ENCODE data around the gene SRP72. TPM values are rescaled to one million over a fixed set of nuclear protein-coding genes. Genes with fewer than 3 reads are reported as not detected.

Gene SRP72
- polyA plus RNA-seq, 1 donor from 2014 or later, result 57.0 TPM

DNA sequence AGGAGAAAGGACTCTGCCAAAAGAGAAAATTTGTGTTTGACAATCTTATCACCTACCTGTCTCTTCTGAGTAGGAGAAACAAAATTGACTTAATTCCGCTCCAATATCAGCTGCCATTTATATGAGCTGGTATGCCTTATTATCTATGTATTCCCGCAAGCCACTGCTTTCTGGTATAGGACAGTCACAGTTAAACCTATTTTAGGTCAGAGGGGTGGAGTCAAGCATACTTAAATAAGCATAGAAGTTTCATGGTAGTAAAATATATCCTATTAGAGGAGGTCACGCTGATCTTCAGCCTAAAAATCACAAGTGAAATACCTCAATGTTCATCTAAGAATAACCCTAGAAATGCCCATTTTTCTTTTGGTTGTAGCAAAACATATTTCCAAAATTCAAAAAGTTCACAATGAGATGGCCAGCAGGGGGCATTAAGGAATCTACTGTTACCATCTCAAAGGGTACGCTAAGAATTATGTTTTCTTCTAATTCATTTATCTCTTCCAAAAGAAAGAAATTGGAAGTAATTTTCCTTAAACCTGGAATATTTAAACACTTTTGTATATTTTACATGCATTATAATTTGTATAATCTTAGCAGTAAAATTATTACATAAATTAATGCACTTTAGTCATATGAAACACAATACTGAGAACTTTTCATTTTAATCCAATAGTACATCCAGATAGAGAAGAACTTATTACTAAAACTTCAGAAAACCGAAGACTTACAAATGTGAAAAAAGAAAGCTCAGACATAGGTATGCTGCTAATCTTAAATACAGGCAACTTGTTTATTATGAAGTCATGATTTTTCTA is 42.5 kb upstream of the SRP72 start:
- Histone ChIP-seq H3K9me3 (ENCODE audit: low read length) (no peaks in the 10 kb centered on the region), H3K9ac (ENCODE audit: low read length) (no peak overlapping the region), H3F3A (ENCODE audit: insufficient read depth, low read length, poor library complexity, severe bottlenecking) (no peaks in the 10 kb centered on the region), H3K36me3 (ENCODE audit: insufficient read depth, low read length) (no peaks in the 10 kb centered on the region), H3K27me3 (ENCODE audit: insufficient read depth, low read depth, low read length) (no peaks in the 10 kb centered on the region), H3K4me3 (ENCODE audit: low read length) (no peak overlapping the region), H3K79me2 (replicated peaks; ENCODE audit: insufficient read depth, low read length) (peaks cover 44% of the 10 kb centered on the region), H2AFZ (ENCODE audit: low read depth, low read length) (no peak overlapping the region), H4K20me1 (ENCODE audit: insufficient read depth) (no peaks in the 10 kb centered on the region), H3K4me2 (ENCODE audit: low read length) (no peak overlapping the region), H3K9me2 (ENCODE audit: insufficient read depth, low read length) (no peaks in the 10 kb centered on the region), H3K27ac (ENCODE audit: low read length) (no peak overlapping the region)
- TF ChIP-seq SMC3 (conservative IDR thresholded peaks at IDR 0.05; ENCODE audit: poor library complexity) (peak; percentile 61), TAF1 (IDR thresholded peaks at IDR 0.05; ENCODE audit: low read depth) (no peak), RAD21 (conservative IDR thresholded peaks at IDR 0.05) (peak; percentile 41)
- TF ChIP-seq, protein P1, sequence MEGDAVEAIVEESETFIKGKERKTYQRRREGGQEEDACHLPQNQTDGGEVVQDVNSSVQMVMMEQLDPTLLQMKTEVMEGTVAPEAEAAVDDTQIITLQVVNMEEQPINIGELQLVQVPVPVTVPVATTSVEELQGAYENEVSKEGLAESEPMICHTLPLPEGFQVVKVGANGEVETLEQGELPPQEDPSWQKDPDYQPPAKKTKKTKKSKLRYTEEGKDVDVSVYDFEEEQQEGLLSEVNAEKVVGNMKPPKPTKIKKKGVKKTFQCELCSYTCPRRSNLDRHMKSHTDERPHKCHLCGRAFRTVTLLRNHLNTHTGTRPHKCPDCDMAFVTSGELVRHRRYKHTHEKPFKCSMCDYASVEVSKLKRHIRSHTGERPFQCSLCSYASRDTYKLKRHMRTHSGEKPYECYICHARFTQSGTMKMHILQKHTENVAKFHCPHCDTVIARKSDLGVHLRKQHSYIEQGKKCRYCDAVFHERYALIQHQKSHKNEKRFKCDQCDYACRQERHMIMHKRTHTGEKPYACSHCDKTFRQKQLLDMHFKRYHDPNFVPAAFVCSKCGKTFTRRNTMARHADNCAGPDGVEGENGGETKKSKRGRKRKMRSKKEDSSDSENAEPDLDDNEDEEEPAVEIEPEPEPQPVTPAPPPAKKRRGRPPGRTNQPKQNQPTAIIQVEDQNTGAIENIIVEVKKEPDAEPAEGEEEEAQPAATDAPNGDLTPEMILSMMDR (IDR thresholded peaks at IDR 0.05; ENCODE audit: poor library complexity, severe bottlenecking), result peak; percentile 51

- H3K4me2 ChIP-seq (ENCODE audit: low read length), result no peak overlapping the region
- no peak for TF ChIP-seq MXI1 (conservative IDR thresholded peaks at IDR 0.05; ENCODE audit: poor library complexity, severe bottlenecking)
- TF ChIP-seq SMC3 (conservative IDR thresholded peaks at IDR 0.05; ENCODE audit: poor library complexity), result no peak
- TF ChIP-seq EP300 (conservative IDR thresholded peaks at IDR 0.05; ENCODE audit: poor library complexity, severe bottlenecking), result no peak
- TF ChIP-seq POLR2AphosphoS5 (IDR thresholded peaks at IDR 0.05), result no peak
- no peak for TF ChIP-seq RAD21 (conservative IDR thresholded peaks at IDR 0.05)
- TF ChIP-seq, protein P1 (IDR thresholded peaks at IDR 0.05; ENCODE audit: poor library complexity, severe bottlenecking), result no peak
- TF ChIP-seq TAF1 (IDR thresholded peaks at IDR 0.05; ENCODE audit: low read depth), result no peak
- TF ChIP-seq, protein P2, sequence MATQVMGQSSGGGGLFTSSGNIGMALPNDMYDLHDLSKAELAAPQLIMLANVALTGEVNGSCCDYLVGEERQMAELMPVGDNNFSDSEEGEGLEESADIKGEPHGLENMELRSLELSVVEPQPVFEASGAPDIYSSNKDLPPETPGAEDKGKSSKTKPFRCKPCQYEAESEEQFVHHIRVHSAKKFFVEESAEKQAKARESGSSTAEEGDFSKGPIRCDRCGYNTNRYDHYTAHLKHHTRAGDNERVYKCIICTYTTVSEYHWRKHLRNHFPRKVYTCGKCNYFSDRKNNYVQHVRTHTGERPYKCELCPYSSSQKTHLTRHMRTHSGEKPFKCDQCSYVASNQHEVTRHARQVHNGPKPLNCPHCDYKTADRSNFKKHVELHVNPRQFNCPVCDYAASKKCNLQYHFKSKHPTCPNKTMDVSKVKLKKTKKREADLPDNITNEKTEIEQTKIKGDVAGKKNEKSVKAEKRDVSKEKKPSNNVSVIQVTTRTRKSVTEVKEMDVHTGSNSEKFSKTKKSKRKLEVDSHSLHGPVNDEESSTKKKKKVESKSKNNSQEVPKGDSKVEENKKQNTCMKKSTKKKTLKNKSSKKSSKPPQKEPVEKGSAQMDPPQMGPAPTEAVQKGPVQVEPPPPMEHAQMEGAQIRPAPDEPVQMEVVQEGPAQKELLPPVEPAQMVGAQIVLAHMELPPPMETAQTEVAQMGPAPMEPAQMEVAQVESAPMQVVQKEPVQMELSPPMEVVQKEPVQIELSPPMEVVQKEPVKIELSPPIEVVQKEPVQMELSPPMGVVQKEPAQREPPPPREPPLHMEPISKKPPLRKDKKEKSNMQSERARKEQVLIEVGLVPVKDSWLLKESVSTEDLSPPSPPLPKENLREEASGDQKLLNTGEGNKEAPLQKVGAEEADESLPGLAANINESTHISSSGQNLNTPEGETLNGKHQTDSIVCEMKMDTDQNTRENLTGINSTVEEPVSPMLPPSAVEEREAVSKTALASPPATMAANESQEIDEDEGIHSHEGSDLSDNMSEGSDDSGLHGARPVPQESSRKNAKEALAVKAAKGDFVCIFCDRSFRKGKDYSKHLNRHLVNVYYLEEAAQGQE (IDR thresholded peaks at IDR 0.05; ENCODE audit: borderline replicate concordance), result no peak
- no peak for TF ChIP-seq EZH2 (IDR thresholded peaks at IDR 0.05; ENCODE audit: borderline replicate concordance, insufficient read depth, low read length, poor library complexity, severe bottlenecking)
- H3K79me2 ChIP-seq (replicated peaks; ENCODE audit: insufficient read depth, low read length), result peaks cover 44% of the 10 kb centered on the region
- H2AFZ ChIP-seq (ENCODE audit: low read depth, low read length), result no peak overlapping the region
- no peaks in the 10 kb centered on the region for H3K9me3 ChIP-seq (ENCODE audit: low read length)
- H3F3A ChIP-seq (ENCODE audit: insufficient read depth, low read length, poor library complexity, severe bottlenecking), result no peaks in the 10 kb centered on the region
- no peaks in the 10 kb centered on the region for H3K27me3 ChIP-seq (ENCODE audit: insufficient read depth, low read depth, low read length)
- H3K9ac ChIP-seq (ENCODE audit: low read length), result no peak overlapping the region
- no peak overlapping the region for H3K4me3 ChIP-seq (ENCODE audit: low read length)
- no peaks in the 10 kb centered on the region for H3K9me2 ChIP-seq (ENCODE audit: insufficient read depth, low read length)
- no peaks in the 10 kb centered on the region for H3K36me3 ChIP-seq (ENCODE audit: insufficient read depth, low read length)
- no peaks in the 10 kb centered on the region for H4K20me1 ChIP-seq (ENCODE audit: insufficient read depth)
- no peak overlapping the region for H3K27ac ChIP-seq (ENCODE audit: low read length)
Measured at GRCh38 chr4:56425518-56425917, 41.9 kb upstream of the SRP72 start.

Measured in neural cell (in vitro differentiated cells).